ENCODE data around the gene SLC47A1. TPM values are rescaled to one million over a fixed set of nuclear protein-coding genes. Genes with fewer than 3 reads are reported as not detected.

SLC47A1 gene
- not detected in 2 replicates for total RNA-seq (2011; cell fraction: chromatin; rRNA removed; ENCODE audit: low replicate concordance)
- total RNA-seq (2011; cell fraction: nucleolus; rRNA removed) = not detected in 2 replicates
- total RNA-seq (2011; cell fraction: nucleoplasm; rRNA removed) = not detected in 2 replicates
- total RNA-seq (2014; rRNA removed) = not detected in 2 replicates
- total RNA-seq (2014; rRNA removed; fragmentation: Illumina TruSeq; extraction: Trizol) = not detected in 2 replicates
- total RNA-seq (2015; rRNA removed; fragmentation: Illumina TruSeq; extraction: Trizol) = not detected in 2 replicates
- total RNA-seq (2021) = 0.42 TPM in 1 of 2 replicates, not detected in the other
- not detected in 2 replicates for polyA plus RNA-seq (2011; rRNA removed)
- polyA plus RNA-seq (2011; cell fraction: cytosol; rRNA removed) = not detected in 2 replicates
- not detected in 2 replicates for polyA plus RNA-seq (2011; cell fraction: nucleus; rRNA removed)
- not detected in 2 replicates for polyA plus RNA-seq (2012)
- not detected in 2 replicates for polyA plus RNA-seq (2014; fragmentation: Illumina TruSeq; extraction: Trizol)
- not detected for polyA plus RNA-seq (2014; fragmentation: Nextera tagmentation; extraction: Ambion mirVana)
- polyA plus RNA-seq (2014; rRNA removed) = not detected in 2 replicates
- polyA minus RNA-seq (2011; rRNA and poly(A)+ RNA removed) = not detected in 2 replicates
- polyA minus RNA-seq (2011; cell fraction: cytosol; rRNA and poly(A)+ RNA removed) = not detected in 2 replicates
- not detected in 2 replicates for polyA minus RNA-seq (2011; cell fraction: nucleus; rRNA and poly(A)+ RNA removed)
- not detected for Bru-seq, nascent RNA
- not detected for BruChase-seq, experiment 1, labeled RNA remaining after a 2-hour chase
- BruChase-seq, experiment 2, labeled RNA remaining after a 6-hour chase = not detected
- long read RNA-seq, experiment 1 = 0 reads
- long read RNA-seq, experiment 2 = 0 reads
- long read RNA-seq, experiment 3 = 0 reads

- BruUV-seq (replicated peaks) = no TSS peak
- TF ChIP-seq GABPB2 (CRISPR knock-in tag; conservative IDR thresholded peaks at IDR 0.05) = no peak
- TF ChIP-seq SMAD3 (CRISPR knock-in tag; conservative IDR thresholded peaks at IDR 0.05) = no peak
- TF ChIP-seq ZNF3 (CRISPR knock-in tag; IDR thresholded peaks at IDR 0.05) = no peak
- no peak for TF ChIP-seq PKNOX1 (IDR thresholded peaks at IDR 0.05)
- no peak for TF ChIP-seq ILF3 (IDR thresholded peaks at IDR 0.05; ENCODE audit: borderline replicate concordance)
- TF ChIP-seq NFYB (IDR thresholded peaks at IDR 0.05; ENCODE audit: extremely low read depth, insufficient read length) = no peak
- TF ChIP-seq ZNF197 (CRISPR knock-in tag; IDR thresholded peaks at IDR 0.05; ENCODE audit: low read depth) = no peak
- TF ChIP-seq CBX2 (IDR thresholded peaks at IDR 0.05; ENCODE audit: insufficient read depth, low read length, poor library complexity, severe bottlenecking) = no peak
- no peak for TF ChIP-seq ZNF280B (CRISPR knock-in tag; IDR thresholded peaks at IDR 0.05)
- no peak for TF ChIP-seq KLF6 (CRISPR knock-in tag; IDR thresholded peaks at IDR 0.05; ENCODE audit: borderline replicate concordance)
- no peak for TF ChIP-seq GMEB1 (CRISPR knock-in tag; IDR thresholded peaks at IDR 0.05)
- TF ChIP-seq DPF2 (IDR thresholded peaks at IDR 0.05) = no peak
- no peak for TF ChIP-seq PURB (CRISPR knock-in tag; IDR thresholded peaks at IDR 0.05; ENCODE audit: low read depth)
- TF ChIP-seq PTTG1 (tag; IDR thresholded peaks at IDR 0.05; ENCODE audit: low read depth) = no peak
Measured at GRCh38 chr17:19533718-19534561, at the start of gene SLC47A1. SLC47A1 (plus strand) TSS chr17:19533854; CDS start chr17:19533940, 86 bp downstream.

More at GRCh38 chr17:19533718-19534561, at the start of gene SLC47A1:
- DNase-seq (ENCODE audit: extremely low read depth in 1 of 4, low spot score in 3 of 4) = no peak
- ATAC-seq = no peak
- Histone ChIP-seq H3K27ac (ENCODE audit: extremely low read depth, low read depth, low read length) (no peak within 1 kb of the TSS), H3K9ac (ENCODE audit: insufficient read depth in 1 of 2, low read depth in 2 of 2, low read length in 2 of 2) (no peak within 1 kb of the TSS), H3K9me3 (replicated peaks; ENCODE audit: control insufficient read depth, insufficient read depth, low read depth, low read length) (no peaks in the 10 kb centered on the region), H2AFZ (ENCODE audit: low read depth, low read length) (no peak within 1 kb of the TSS), H3K9me1 (ENCODE audit: control insufficient read depth, insufficient read depth, low read length) (no peaks in the 10 kb centered on the region), H3K36me3 (ENCODE audit: control insufficient read depth, insufficient read depth, low read length) (no peaks in the 10 kb centered on the region), H3K4me1 (replicated peaks in 1 of 2; ENCODE audit: control insufficient read depth in 2 of 2, insufficient read depth in 2 of 2, low read length in 2 of 2) (no peaks in the 10 kb centered on the region), H3K27me3 (ENCODE audit: control insufficient read depth in 2 of 2, insufficient read depth in 2 of 2, low read length in 2 of 2) (peaks cover 0 to 45% of the 10 kb centered on the region in 2 experiments; a peak in 4 of 5 replicates), H4K20me1 (replicated peaks; ENCODE audit: control insufficient read depth, insufficient read depth, low read length) (no peaks in the 10 kb centered on the region), H3K79me2 (ENCODE audit: control insufficient read depth, insufficient read depth, low read length) (no peaks in the 10 kb centered on the region), H3K4me3 (no peak within 1 kb of the TSS), H3K4me2 (ENCODE audit: insufficient read depth, low read length) (no peak within 1 kb of the TSS)
- CTCF ChIA-PET (ENCODE audit: low intra/inter-chr PET ratio) = no interaction called here
- intact Hi-C loops (cut with micrococcal nuclease) (no loop called here), in situ Hi-C loops (cut with MboI) (no loop called here)
- WGBS (ENCODE audit: insufficient coverage, low coverage, missing lambda C conversion rate) = 13% methylated on average over 19 of the region's 87 CpGs
- POLR2A ChIA-PET = no interaction called here
- no peak for FAIRE-seq

All from K562 (cell line).